Kidney (tissue), 14 donors: ENCODE data around the gene WNT7A. TPM values are rescaled to one million over a fixed set of nuclear protein-coding genes. Genes with fewer than 3 reads are reported as not detected.
A peak's percentile ranks its signal among the peaks of the same experiment; 100 is the strongest.

Experiments
- DNase-seq, 5 donors: peaks; one replicate each; pipeline ENCODE4 v3.0.0-alpha.2; 2013 to 2020
- FAIRE-seq: peaks from 2 replicates; lab custom pipeline; 2012; peaks lifted over from hg19 to GRCh38; lab: Jason Lieb, UNC
- H3K27ac ChIP-seq, 2 donors: one replicate each; pipeline ENCODE4 v1.7.0; 2013; ENCODE audit warnings: low read depth in 2 of 2, low read length in 2 of 2, inconsistent platforms in 1 of 2
- H3K27me3 ChIP-seq: one replicate; pipeline ENCODE4 v1.7.1; 2013; ENCODE audit warnings: low read length, inconsistent platforms; ENCODE audit not compliant: control insufficient read depth, insufficient read depth
- H3K36me3 ChIP-seq, 3 donors: one replicate each; pipeline versions ENCODE4 v1.7.0 to v1.7.1; 2013; ENCODE audit warnings: low read length in 3 of 3, control low read depth in 1 of 3, inconsistent platforms in 1 of 3; ENCODE audit not compliant: insufficient read depth in 3 of 3, control insufficient read depth in 2 of 3
- H3K4me1 ChIP-seq, 3 donors: one replicate each; pipeline versions ENCODE4 v1.7.0 to v1.7.1; 2013; ENCODE audit warnings: low read length in 3 of 3, inconsistent platforms in 1 of 3, low read depth in 1 of 3; ENCODE audit not compliant: control insufficient read depth in 2 of 3, insufficient read depth in 2 of 3
- H3K4me3 ChIP-seq, 3 donors: one replicate each; pipeline versions ENCODE4 v1.7.0 to v1.8.1; 2013; ENCODE audit warnings: low read length in 3 of 3, control low read depth in 1 of 3, inconsistent platforms in 1 of 3
- H3K9ac ChIP-seq, 3 donors: one replicate each; pipeline versions ENCODE4 v1.7.0 to v1.7.1; 2013; ENCODE audit warnings: low read length in 3 of 3, control low read depth in 1 of 3, inconsistent platforms in 1 of 3
- H3K9me3 ChIP-seq, 3 donors: one replicate each; pipeline versions ENCODE4 v1.7.0 to v1.7.1; 2013; ENCODE audit warnings: low read length in 3 of 3, control low read depth in 1 of 3, inconsistent platforms in 1 of 3; ENCODE audit not compliant: control insufficient read depth in 2 of 3, insufficient read depth in 1 of 3
- CTCF ChIP-seq: IDR thresholded peaks from 3 replicates; pipeline ENCODE4 v1.5.1; 2012; ENCODE audit warnings: mild to moderate bottlenecking, moderate library complexity, borderline replicate concordance; ENCODE audit not compliant: insufficient read depth; ENCODE audit errors: extremely low read depth
- intact Hi-C: fragments of 100-400 bp; cut with DNase I; formaldehyde crosslinking; loops from one replicate; pipeline ENCODE4 v1.11.1; 2022
- polyA plus RNA-seq: library from polyadenylated mRNA; stranded (reverse); fragments of 350-450 nt; fragmentation: Illumina TruSeq; extraction: RNeasy Lipid Tissue Mini Kit (QIAGEN cat#74804); gene quantifications from one replicate; pipeline ENCODE4 v1.2.3, GENCODE V29; 2014; ENCODE audit warnings: low read depth, low replicate concordance; ENCODE audit not compliant: insufficient read depth
- total RNA-seq: library from RNA; stranded (reverse); fragmentation: NEBNext Ultra II Directional; extraction: Animal tissue kit (Norgen Biotek cat#: 25700); gene quantifications from one replicate; pipeline ENCODE4 v1.2.1, GENCODE V29; 2021
- donor health status: control.
- donor health status: control.
- donor health status: control.
- donor health status: control.
- donor health status: control.
- donor health status: DM: yes; HTN: yes; CAD: no.
- donor health status: Normal renal cell carcinoma (clear cell type).

WNT7A gene
- total and polyA plus RNA-seq, 2 donors from 2014 or later: 0.13 to 3.3 TPM

DNA sequence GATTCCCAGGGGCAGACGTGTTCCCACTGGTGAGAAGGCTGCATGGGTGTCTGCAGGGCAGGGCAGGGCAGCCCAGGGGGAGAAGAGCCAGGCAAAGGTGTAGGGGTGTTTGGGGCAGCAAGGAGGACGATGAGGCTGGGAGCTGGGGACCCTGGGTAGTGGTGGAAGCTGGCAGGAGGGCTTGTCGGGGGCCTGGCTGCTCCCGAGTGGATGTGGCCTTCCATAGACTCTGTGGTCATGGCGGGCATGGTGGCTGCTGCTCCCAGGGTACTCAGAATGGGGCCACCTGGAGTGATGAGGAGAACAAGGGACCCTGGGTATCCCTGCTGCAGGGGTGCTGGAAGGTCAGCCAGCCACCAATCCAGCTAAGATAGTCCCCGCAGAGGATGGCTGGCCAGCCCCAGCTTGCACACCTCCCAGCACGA is 107.5 kb downstream of the WNT7A start:
- FAIRE-seq (no peak), DNase-seq (peak in 1 of 5 donors; percentile 7)

DNA sequence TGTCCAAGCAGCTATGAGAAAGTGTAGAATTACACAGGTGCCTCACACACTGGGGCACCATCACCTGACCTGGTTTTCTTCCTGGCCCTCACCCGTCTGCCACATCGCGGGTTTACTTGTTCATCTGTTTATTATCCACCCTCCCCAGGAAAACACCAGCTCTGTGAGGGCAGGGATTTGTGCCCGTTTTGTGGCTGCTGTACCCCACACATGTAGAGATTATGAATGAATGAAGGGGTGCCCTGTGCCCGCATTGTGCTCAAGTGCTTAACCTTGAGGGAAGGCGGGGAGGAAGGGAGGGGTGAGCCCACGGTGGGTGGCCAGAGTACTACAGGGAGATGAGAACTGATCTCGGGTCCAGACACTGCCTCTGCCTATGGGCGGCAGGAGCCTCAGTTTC is 108.4 kb downstream of the WNT7A start:
- Histone ChIP-seq H3K27me3 (no peaks in the 10 kb centered on the region), H3K36me3 (no peaks in the 10 kb centered on the region), H3K4me3 (no peak overlapping the region), H3K27ac (no peak overlapping the region), H3K9me3 (no peaks in the 10 kb centered on the region), H3K4me1 (no peaks in the 10 kb centered on the region), H3K9ac (no peak overlapping the region)
- FAIRE-seq (no peak), DNase-seq (peak in 1 of 5 donors; percentile 9)
- TF ChIP-seq CTCF: no peak
- intact Hi-C loops: no loop called here

More for the DNA sequence above, 107.5 kb downstream of the WNT7A start:
- intact Hi-C loops: no loop called here
- Histone ChIP-seq H3K9ac (no peak overlapping the region), H3K36me3 (no peaks in the 10 kb centered on the region), H3K4me1 (no peaks in the 10 kb centered on the region), H3K27ac (no peak overlapping the region), H3K4me3 (no peak overlapping the region), H3K9me3 (no peaks in the 10 kb centered on the region), H3K27me3 (no peaks in the 10 kb centered on the region)
- no peak for TF ChIP-seq CTCF

- peak in 4 of 5 donors; percentile 32 to 42 (median 36) for DNase-seq
- Histone ChIP-seq H3K4me1 (no peaks in the 10 kb centered on the region), H3K36me3 (no peaks in the 10 kb centered on the region), H3K9me3 (peaks cover 0 to 3% (median 0%) of the 10 kb centered on the region in 3 donors), H3K9ac (no peak overlapping the region), H3K27ac (no peak overlapping the region), H3K4me3 (no peak overlapping the region), H3K27me3 (no peaks in the 10 kb centered on the region)
- FAIRE-seq: no peak
- no peak for TF ChIP-seq CTCF
- intact Hi-C loops: no loop called here
These were observed 109.4 kb downstream of the WNT7A start for GRCh38 chr3:13770170-13771169.
